Measurements from ENCODE around the gene PTPRN2. TPM values are rescaled to one million over a fixed set of nuclear protein-coding genes. Genes with fewer than 3 reads are reported as not detected.

PTPRN2 gene
- total RNA-seq, 1 donor from 2014 or later, result 32.2 TPM

DNA sequence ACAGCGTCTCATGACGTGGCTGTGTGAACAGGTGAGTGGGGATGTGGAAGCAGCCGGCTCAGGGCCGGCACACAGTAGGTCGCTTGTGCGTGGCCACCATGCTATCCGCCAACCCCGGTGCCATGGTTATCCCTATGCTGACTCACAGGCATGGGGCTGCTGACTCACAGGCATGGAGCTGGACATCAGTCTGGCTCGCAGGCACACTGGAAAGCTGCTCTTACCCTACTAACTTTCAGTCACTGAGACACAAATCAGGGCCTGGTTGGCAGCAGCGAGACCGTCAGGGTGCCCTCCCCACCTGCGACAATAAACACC lies 341.9 kb downstream of the PTPRN2 start:
- Mint-ChIP-seq H3K9me3 (peaks cover 2% of the 10 kb centered on the region), H3K4me1 (no peaks in the 10 kb centered on the region), H3K27ac (ENCODE audit: unreplicated experiment) (no peak overlapping the region), H3K27me3 (ENCODE audit: low read depth) (no peaks in the 10 kb centered on the region), H3K36me3 (ENCODE audit: low read depth) (peaks cover 6% of the 10 kb centered on the region), H3K4me3 (no peak overlapping the region)
- no peak for DNase-seq (ENCODE audit: low read depth, low spot score)
- TF ChIP-seq CTCF (conservative IDR thresholded peaks at IDR 0.05), result no peak

DNA sequence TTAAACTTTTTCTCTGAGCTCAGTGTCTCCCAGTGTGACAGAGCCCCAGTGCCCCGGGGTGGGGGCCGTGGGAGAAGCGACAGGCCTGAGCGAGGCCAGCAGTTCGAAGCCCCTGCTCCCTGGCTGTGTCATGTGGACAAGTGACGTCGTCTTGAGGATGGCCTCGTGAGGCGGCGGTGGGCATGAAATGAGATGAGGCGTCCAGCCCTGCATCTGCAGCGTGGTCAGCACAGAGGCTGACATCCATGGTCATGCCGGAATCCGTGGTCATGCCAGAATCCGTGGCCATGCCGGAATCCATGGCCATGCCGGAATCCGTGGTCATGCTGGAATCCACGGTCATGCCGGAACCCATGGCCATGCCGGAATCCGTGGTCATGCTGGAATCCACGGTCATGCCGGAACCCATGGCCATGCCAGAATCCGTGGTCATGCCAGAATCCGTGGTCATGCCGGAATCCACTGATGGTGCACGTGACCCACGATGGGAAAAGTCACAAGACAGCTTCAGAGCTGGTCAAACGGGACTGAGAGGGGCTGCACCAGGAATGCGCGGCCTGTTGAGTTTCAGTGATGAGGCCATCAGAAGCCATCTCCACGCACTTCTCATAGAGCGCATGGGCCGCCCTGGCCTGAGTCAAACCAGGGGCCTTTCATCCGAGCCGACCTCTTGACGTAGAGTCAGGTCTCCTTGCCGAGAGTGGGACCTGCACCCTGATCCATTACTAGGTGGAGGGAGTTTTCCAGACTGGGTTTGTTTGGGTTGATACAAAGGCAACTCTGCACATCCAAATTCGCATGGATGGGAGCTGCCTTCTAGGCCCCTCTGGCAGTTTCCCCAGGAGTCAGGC lies 342.5 kb downstream of the PTPRN2 start:
- Mint-ChIP-seq H3K36me3 (ENCODE audit: low read depth) (peaks cover 6% of the 10 kb centered on the region), H3K4me1 (no peaks in the 10 kb centered on the region), H3K27me3 (ENCODE audit: low read depth) (no peaks in the 10 kb centered on the region), H3K9me3 (peaks cover 2% of the 10 kb centered on the region), H3K4me3 (no peak overlapping the region), H3K27ac (ENCODE audit: unreplicated experiment) (no peak overlapping the region)
- DNase-seq (ENCODE audit: low read depth, low spot score), result no peak
- TF ChIP-seq CTCF (conservative IDR thresholded peaks at IDR 0.05), result no peak

- no peak for TF ChIP-seq CTCF (conservative IDR thresholded peaks at IDR 0.05)
- H3K9me3 Mint-ChIP-seq, result peaks cover 2% of the 10 kb centered on the region
- DNase-seq (ENCODE audit: low read depth, low spot score), result no peak
- H3K36me3 Mint-ChIP-seq (ENCODE audit: low read depth), result peaks cover 6% of the 10 kb centered on the region
- peaks cover 5% of the 10 kb centered on the region for H3K4me1 Mint-ChIP-seq
- H3K27me3 Mint-ChIP-seq (ENCODE audit: low read depth), result no peaks in the 10 kb centered on the region
- no peak overlapping the region for H3K27ac Mint-ChIP-seq (ENCODE audit: unreplicated experiment)
- H3K4me3 Mint-ChIP-seq, result no peak overlapping the region
Observed at GRCh38 chr7:158244430-158244829, 343.2 kb downstream of the PTPRN2 start.

DNA sequence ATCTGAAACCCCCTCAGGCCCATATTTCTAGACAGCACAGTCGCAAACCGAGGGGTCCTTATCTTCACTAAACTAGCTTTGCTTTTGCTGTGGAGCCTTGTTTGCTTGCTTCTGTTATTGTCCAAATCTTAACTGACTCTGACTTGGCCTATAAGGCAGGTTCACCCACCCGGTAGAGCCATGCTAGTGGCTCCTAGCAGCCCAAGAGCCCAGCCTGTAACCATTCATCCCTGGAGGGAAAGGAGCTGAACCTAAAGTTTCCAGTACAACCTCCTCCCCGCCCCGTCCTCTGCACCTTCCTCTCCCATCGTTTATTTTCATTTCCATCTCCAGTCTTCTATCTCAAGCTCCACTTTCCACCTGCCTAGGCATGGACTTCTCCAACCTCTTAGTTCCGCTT lies 345.7 kb downstream of the PTPRN2 start:
- no peak for TF ChIP-seq CTCF (conservative IDR thresholded peaks at IDR 0.05)
- Mint-ChIP-seq H3K27ac (ENCODE audit: unreplicated experiment) (no peak overlapping the region), H3K27me3 (ENCODE audit: low read depth) (no peaks in the 10 kb centered on the region), H3K9me3 (peaks cover 2% of the 10 kb centered on the region), H3K4me3 (no peak overlapping the region), H3K36me3 (ENCODE audit: low read depth) (peaks cover 6% of the 10 kb centered on the region), H3K4me1 (peaks cover 6% of the 10 kb centered on the region)
- DNase-seq (ENCODE audit: low read depth, low spot score), result no peak

GRCh38 chr7:158240801-158241200 lies 346.8 kb downstream of the PTPRN2 start:
- no peak for TF ChIP-seq CTCF (conservative IDR thresholded peaks at IDR 0.05)
- Mint-ChIP-seq H3K27ac (ENCODE audit: unreplicated experiment) (no peak overlapping the region), H3K4me3 (no peak overlapping the region), H3K36me3 (ENCODE audit: low read depth) (peaks cover 6% of the 10 kb centered on the region), H3K4me1 (peaks cover 6% of the 10 kb centered on the region), H3K27me3 (ENCODE audit: low read depth) (no peaks in the 10 kb centered on the region), H3K9me3 (no peaks in the 10 kb centered on the region)
- no peak for DNase-seq (ENCODE audit: low read depth, low spot score)
